PC-3 (cell line): ENCODE data around the gene GNRHR. TPM values are rescaled to one million over a fixed set of nuclear protein-coding genes. Genes with fewer than 3 reads are reported as not detected.

Experiments used
- ATAC-seq: fragments of 200-7000 bp; cut with Tn5 transposase; 2 replicates; pipeline ENCODE4 v1.9.1; 2020; ENCODE audit warnings: mild to moderate bottlenecking, moderate library complexity
- BruUV-seq: library from RNA; stranded (reverse); fragments of 400-500 nt; replicated peaks from 2 replicates; lab custom pipeline; 2021; lab: Mats Ljungman, UMichigan
- CTCF ChIA-PET: fragments of 300-600 bp; sonication (Branson Sonifier 250); formaldehyde crosslinking; loops from one replicate; lab custom pipeline; 2022; ENCODE audit warnings: antibody characterized with exemption; lab: Charles Lee
- POLR2A ChIA-PET: fragments of 300-600 bp; sonication (Branson Sonifier 250); formaldehyde crosslinking; loops from one replicate; lab custom pipeline; 2022; ENCODE audit warnings: antibody characterized with exemption; ENCODE audit not compliant: unreplicated experiment; lab: Charles Lee
- DNase-seq: peaks from one replicate; pipeline ENCODE4 v3.0.0-alpha.2; 2015
- H2AFZ ChIP-seq: fragments of 300-600 bp; sonication (generic); 2 replicates; pipeline ENCODE4 v1.6.0; 2016; ENCODE audit warnings: antibody characterized with exemption, low read length
- H3F3A ChIP-seq: fragments of 300-600 bp; sonication (generic); one replicate; pipeline ENCODE4 v1.6.0; 2017; ENCODE audit warnings: antibody characterized with exemption, low read length, control low read depth, mild to moderate bottlenecking; ENCODE audit not compliant: unreplicated experiment
- H3K27ac ChIP-seq: fragments of 300-600 bp; sonication (generic); 2 replicates; pipeline ENCODE4 v1.5.1; 2016; ENCODE audit warnings: mild to moderate bottlenecking, low read length
- H3K27me3 ChIP-seq: fragments of 300-600 bp; sonication (generic); 2 replicates; pipeline ENCODE4 v1.6.1; 2016; ENCODE audit warnings: low read length, mixed read lengths
- H3K36me3 ChIP-seq: fragments of 300-600 bp; sonication (generic); 2 replicates; pipeline ENCODE4 v1.6.1; 2016; ENCODE audit warnings: low read depth, mixed run types, low read length, mixed read lengths
- H3K4me1 ChIP-seq: fragments of 300-600 bp; sonication (generic); 2 replicates; pipeline ENCODE4 v1.5.1; 2016; ENCODE audit warnings: low read length; ENCODE audit not compliant: insufficient read depth
- H3K4me2 ChIP-seq: fragments of 300-600 bp; sonication (generic); 2 replicates; pipeline ENCODE4 v1.6.0; 2016; ENCODE audit warnings: low read length
- H3K4me3 ChIP-seq: fragments of 300-600 bp; sonication (generic); 2 replicates; pipeline ENCODE4 v1.5.1; 2016; ENCODE audit warnings: mild to moderate bottlenecking, low read length, mixed read lengths
- H3K79me2 ChIP-seq: fragments of 300-600 bp; sonication (generic); 2 replicates; pipeline ENCODE4 v1.6.1; 2017; ENCODE audit warnings: low read length, mixed read lengths
- H3K9ac ChIP-seq: fragments of 300-600 bp; sonication (generic); 2 replicates; pipeline ENCODE4 v1.6.0; 2016; ENCODE audit warnings: mild to moderate bottlenecking, low read length
- H3K9me2 ChIP-seq: fragments of 300-600 bp; sonication (generic); replicated peaks from 2 replicates; pipeline ENCODE4 v1.6.1; 2016; ENCODE audit warnings: mixed run types, low read length, mixed read lengths
- H3K9me3 ChIP-seq: fragments of 300-600 bp; sonication (generic); 2 replicates; pipeline ENCODE4 v1.6.1; 2016; ENCODE audit warnings: low read length, mixed read lengths
- H4K20me1 ChIP-seq: fragments of 300-600 bp; sonication (generic); 2 replicates; pipeline ENCODE4 v1.6.1; 2016; ENCODE audit warnings: low read length, mixed read lengths
- CTCF ChIP-seq: fragments of 300-600 bp; sonication (generic); conservative IDR thresholded peaks from 2 replicates; pipeline ENCODE4 v1.5.1; 2017; ENCODE audit warnings: antibody characterized with exemption, low read depth, mild to moderate bottlenecking, low read length
- EZH2 ChIP-seq: fragments of 300-600 bp; sonication (generic); IDR thresholded peaks from one replicate; pipeline ENCODE4 v1.6.1; 2017; ENCODE audit warnings: antibody characterized with exemption, mild to moderate bottlenecking, low read length; ENCODE audit not compliant: unreplicated experiment
- EZH2phosphoT487 ChIP-seq: fragments of 300-600 bp; sonication (generic); IDR thresholded peaks from 2 replicates; pipeline ENCODE4 v1.6.1; 2018; ENCODE audit warnings: mild to moderate bottlenecking, antibody characterized with exemption, low read length, borderline replicate concordance
- intact Hi-C: fragments of 100-400 bp; cut with micrococcal nuclease; formaldehyde crosslinking; loops from 2 replicates; pipeline ENCODE4 v1.9.0; 2023
- total RNA-seq: library from RNA; depleted of rRNA; stranded (reverse); fragments of >200 nt; gene quantifications from 2 replicates; pipeline ENCODE4 v1.2.3, GENCODE V29; 2014

Gene GNRHR
- total RNA-seq, 1 experiment from 2014 or later: not detected

GRCh38 chr4:67700116-67700737 lies 54.0 kb downstream of the GNRHR start:
- peak overlapping the region; percentile 88 for H3K4me2 ChIP-seq
- ATAC-seq: peak; percentile 35
- peaks cover 85% of the 10 kb centered on the region for H3K79me2 ChIP-seq
- H3K27ac ChIP-seq: peak overlapping the region; percentile 78
- H3K4me1 ChIP-seq: peaks cover 39% of the 10 kb centered on the region
- no peaks in the 10 kb centered on the region for H3K9me3 ChIP-seq
- peaks cover 10% of the 10 kb centered on the region for H3K36me3 ChIP-seq
- TSS peak; percentile 56 for BruUV-seq
- ChIA-PET CTCF (interaction anchor here (0.5 to 0.7 kb wide), 2 partner anchors 17 to 20 kb away, joined by 3 read pairs; no protein-coding TSS in a partner anchor), POLR2A (interaction anchor here (0.5 kb wide), 1 partner anchor 29 kb away, joined by 9 read pairs; no protein-coding TSS in a partner anchor)
- intact Hi-C loops: loop anchor here (1.0 to 5.0 kb wide), 2 partner anchors 155 to 172 kb away; partner anchors contain the start of gene CENPC
- H3K27me3 ChIP-seq: no peaks in the 10 kb centered on the region
- no peaks in the 10 kb centered on the region for H4K20me1 ChIP-seq
- peak overlapping the region; percentile 93 for H3K9ac ChIP-seq
- H3F3A ChIP-seq: no peaks in the 10 kb centered on the region
- TF ChIP-seq EZH2 (no peak), CTCF (no peak), EZH2phosphoT487 (no peak)
- H3K9me2 ChIP-seq: no peaks in the 10 kb centered on the region
- DNase-seq: peak; percentile 52
- H2AFZ ChIP-seq: peak overlapping the region; percentile 80
- peak overlapping the region; percentile 86 for H3K4me3 ChIP-seq

GRCh38 chr4:67699603-67700002 lies 54.6 kb downstream of the GNRHR start:
- H3K4me3 ChIP-seq: peak overlapping the region; percentile 86
- ChIA-PET POLR2A (no interaction called here), CTCF (interaction anchor here (0.6 to 0.9 kb wide), 2 partner anchors 47 to 170 kb away, joined by 5 to 8 read pairs; no protein-coding TSS in a partner anchor)
- DNase-seq (no peak), ATAC-seq (no peak)
- no peaks in the 10 kb centered on the region for H3F3A ChIP-seq
- H4K20me1 ChIP-seq: no peaks in the 10 kb centered on the region
- peaks cover 10% of the 10 kb centered on the region for H3K36me3 ChIP-seq
- H3K9me2 ChIP-seq: no peaks in the 10 kb centered on the region
- BruUV-seq: no TSS peak
- peak overlapping the region; percentile 80; the same call in 1 of the 2 replicates for H2AFZ ChIP-seq
- no peak for TF ChIP-seq CTCF
- TF ChIP-seq EZH2phosphoT487: no peak
- intact Hi-C loops: loop anchor here (1.0 to 5.0 kb wide), 2 partner anchors 154 to 173 kb away; partner anchors contain the start of gene CENPC
- H3K9ac ChIP-seq: peak overlapping the region; percentile 93
- peak overlapping the region; percentile 78 for H3K27ac ChIP-seq
- H3K4me2 ChIP-seq: peak overlapping the region; percentile 88
- H3K9me3 ChIP-seq: no peaks in the 10 kb centered on the region
- no peaks in the 10 kb centered on the region for H3K27me3 ChIP-seq
- H3K4me1 ChIP-seq: peaks cover 45% of the 10 kb centered on the region
- peaks cover 87% of the 10 kb centered on the region for H3K79me2 ChIP-seq
